GM21423 (cell line): ENCODE measurements around the gene CCDC78.

ENCODE experiments used
- ATAC-seq: cut with Tn5 transposase; IDR thresholded peaks from one replicate; pipeline ENCODE4 v1.9.1; 2021; ENCODE audit warnings: mild to moderate bottlenecking, moderate library complexity; ENCODE audit not compliant: unreplicated experiment

The CCDC78 gene

GRCh38 chr16:726438-727290 is at the start of gene CCDC78, which contains the start of gene HAGHL:
Gene CCDC78, minus strand, starts transcription at chr16:726443. Its CDS starts 76 bp downstream, at chr16:726367.
Gene HAGHL, plus strand, starts transcription at chr16:727106. Its CDS starts 404 bp downstream, at chr16:727510.
- no peak for ATAC-seq

GRCh38 chr16:775236-775796 is 49.1 kb upstream of the CCDC78 start:
- ATAC-seq = no peak

- ATAC-seq = no peak
Measured at GRCh38 chr16:774086-775001, 48.1 kb upstream of the CCDC78 start.

- no peak for ATAC-seq
Measured at GRCh38 chr16:772959-773358, 46.7 kb upstream of the CCDC78 start.

GRCh38 chr16:770411-770810 is 44.2 kb upstream of the CCDC78 start:
- no peak for ATAC-seq

- no peak for ATAC-seq
Measured at GRCh38 chr16:769934-770333, 43.7 kb upstream of the CCDC78 start.

GRCh38 chr16:769184-769784 is 43.0 kb upstream of the CCDC78 start:
- ATAC-seq = no peak

GRCh38 chr16:768428-768827 is 42.2 kb upstream of the CCDC78 start:
- no peak for ATAC-seq

- ATAC-seq = no peak
Measured at GRCh38 chr16:767743-768235, 41.5 kb upstream of the CCDC78 start.

GRCh38 chr16:766820-767640 is 40.8 kb upstream of the CCDC78 start:
- no peak for ATAC-seq

GRCh38 chr16:766008-766819 is 40.0 kb upstream of the CCDC78 start:
- no peak for ATAC-seq

GRCh38 chr16:765488-765865 is 39.2 kb upstream of the CCDC78 start:
- no peak for ATAC-seq

GRCh38 chr16:764848-765487 is 38.7 kb upstream of the CCDC78 start:
- ATAC-seq = no peak

GRCh38 chr16:764184-764750 is 38.0 kb upstream of the CCDC78 start:
- no peak for ATAC-seq

- ATAC-seq = no peak
Measured at GRCh38 chr16:763369-764183, 37.3 kb upstream of the CCDC78 start.

- no peak for ATAC-seq
Measured at GRCh38 chr16:762595-763268, 36.5 kb upstream of the CCDC78 start.
